A549 (cell line): Measurements from ENCODE around the gene REELD1. TPM values are rescaled to one million over a fixed set of nuclear protein-coding genes. Genes with fewer than 3 reads are reported as not detected.

Source experiments
- ATAC-seq, 2 experiments: fragments of 200-7000 bp in 1 of 2; fragments of >200 bp in 1 of 2; cut with Nextera tagmentation in 1 of 2; cut with Tn5 transposase in 1 of 2; 3 replicates each; pipeline versions ENCODE4 v1.8.0 to v1.9.1; 2018 to 2020; ENCODE audit warnings: mild to moderate bottlenecking in 1 of 2, moderate library complexity in 1 of 2
- CTCF ChIA-PET: fragments of 300-600 bp; sonication (Branson Sonifier 250); formaldehyde crosslinking; extraction: SDS; loops from one replicate; lab custom pipeline; 2021; ENCODE audit warnings: antibody characterized with exemption, inconsistent platforms; lab: Yijun Ruan, JAX
- POLR2A ChIA-PET: fragments of 350-600 bp; formaldehyde crosslinking; extraction: SDS; loops from one replicate; lab custom pipeline; 2021; ENCODE audit warnings: antibody characterized with exemption, inconsistent platforms; lab: Yijun Ruan, JAX
- DNase-seq, 2 experiments: peaks; one replicate each; pipeline versions ENCODE4 v3.0.0 to v3.0.0-alpha.2; 2011 to 2016; ENCODE audit warnings: low read depth in 1 of 2, low spot score in 1 of 2
- FAIRE-seq: peaks from 2 replicates; lab custom pipeline; 2011; peaks lifted over from hg19 to GRCh38; lab: Jason Lieb, UNC
- H3K27ac ChIP-seq, 2 experiments: fragments of >200 bp; sonication (Bioruptor Twin); formaldehyde crosslinking; 3 replicates each; pipeline ENCODE4 v1.5.1; 2016 to 2017
- H3K4me1 ChIP-seq: fragments of >200 bp; sonication (Bioruptor Twin); formaldehyde crosslinking; 3 replicates; pipeline ENCODE4 v1.6.1; 2016
- H3K4me2 ChIP-seq: fragments of >200 bp; sonication (Bioruptor Twin); formaldehyde crosslinking; 3 replicates; pipeline ENCODE4 v1.6.1; 2016
- H3K4me3 ChIP-seq: fragments of >200 bp; sonication (Bioruptor Twin); formaldehyde crosslinking; 3 replicates; pipeline ENCODE4 v1.5.1; 2016
- H3K9me3 ChIP-seq: fragments of >200 bp; sonication (Bioruptor Twin); formaldehyde crosslinking; 3 replicates; pipeline ENCODE4 v1.6.1; 2016
- CBX8 ChIP-seq: fragments of 200-600 bp; sonication (generic); IDR thresholded peaks from 2 replicates; pipeline ENCODE4 v1.6.1; 2016
- CEBPB ChIP-seq, 2 experiments: fragments of >200 bp in 1 of 2; sonication (Bioruptor Twin) in 1 of 2; formaldehyde crosslinking in 1 of 2; IDR thresholded peaks; 2 replicates each; pipeline ENCODE4 v1.6.1; 2012 to 2016
- CHD4 ChIP-seq: fragments of 200-600 bp; sonication (generic); IDR thresholded peaks from 2 replicates; pipeline ENCODE4 v1.6.1; 2016; ENCODE audit warnings: antibody characterized with exemption, mild to moderate bottlenecking, borderline replicate concordance
- EHF ChIP-seq: fragments of 250-450 bp; sonication (Bioruptor Pico); IDR thresholded peaks from 2 replicates; pipeline ENCODE4 v1.5.0; 2020; ENCODE audit warnings: mild to moderate bottlenecking
- EP300 ChIP-seq, 2 experiments: fragments of >200 bp; sonication (Bioruptor Twin); formaldehyde crosslinking; IDR thresholded peaks; 2 replicates in 1 of 2; 3 replicates in 1 of 2; pipeline ENCODE4 v1.6.1; 2016 to 2017
- ESRRA ChIP-seq: fragments of 150-350 bp; IDR thresholded peaks from 2 replicates; pipeline ENCODE4 v1.6.1; 2014; ENCODE audit warnings: mild to moderate bottlenecking, low read length, borderline replicate concordance
- HDAC2 ChIP-seq: fragments of 200-600 bp; sonication (generic); IDR thresholded peaks from 2 replicates; pipeline ENCODE4 v1.6.1; 2016
- HOXB13 ChIP-seq: fragments of 250-450 bp; sonication (Bioruptor Pico); IDR thresholded peaks from 2 replicates; pipeline ENCODE4 v1.5.0; 2020; ENCODE audit warnings: low read depth, mild to moderate bottlenecking, moderate library complexity
- HOXB5 ChIP-seq: fragments of 250-450 bp; sonication (Bioruptor Pico); IDR thresholded peaks from 2 replicates; pipeline ENCODE4 v1.5.0; 2020; ENCODE audit warnings: mild to moderate bottlenecking, moderate library complexity
- KDM1A ChIP-seq: fragments of 200-600 bp; sonication (generic); IDR thresholded peaks from 2 replicates; pipeline ENCODE4 v1.6.1; 2016; ENCODE audit warnings: low read depth, mild to moderate bottlenecking
- MAFK ChIP-seq: fragments of 450-650 bp; IDR thresholded peaks from 2 replicates; pipeline ENCODE4 v1.6.1; 2014; ENCODE audit not compliant: partially characterized antibody
- NFE2L2 ChIP-seq: fragments of 150-350 bp; conservative IDR thresholded peaks from 2 replicates; pipeline ENCODE4 v1.6.1; 2014; ENCODE audit warnings: low read length
- NR3C1 ChIP-seq: fragments of >200 bp; sonication (Bioruptor Twin); formaldehyde crosslinking; IDR thresholded peaks from 3 replicates; pipeline ENCODE4 v1.6.1; 2017
- PHF8 ChIP-seq: fragments of 200-600 bp; sonication (generic); IDR thresholded peaks from 2 replicates; pipeline ENCODE4 v1.6.1; 2016; ENCODE audit warnings: low read depth, mild to moderate bottlenecking, antibody characterized with exemption, moderate library complexity, borderline replicate concordance
- POLR2A ChIP-seq: IDR thresholded peaks from 2 replicates; pipeline ENCODE4 v1.6.1; 2012; ENCODE audit warnings: mild to moderate bottlenecking, low read length
- RNF2 ChIP-seq: fragments of 200-600 bp; sonication (generic); IDR thresholded peaks from 2 replicates; pipeline ENCODE4 v1.6.1; 2016; ENCODE audit warnings: low read depth, mild to moderate bottlenecking, antibody characterized with exemption, moderate library complexity, borderline replicate concordance
- TP53 ChIP-seq: fragments of 250-450 bp; sonication (Bioruptor Pico); IDR thresholded peaks from 2 replicates; pipeline ENCODE4 v1.5.0; 2021; ENCODE audit warnings: mild to moderate bottlenecking, moderate library complexity
- WGBS: methylation state at CpG from one replicate; pipeline ENCODE4 v1.1.6; 2017; ENCODE audit errors: missing lambda C conversion rate; 5-methylcytosine and 5-hydroxymethylcytosine counted together
- polyA minus RNA-seq: library from RNA; depleted of rRNA, polyadenylated mRNA; stranded (reverse); fragments of >200 nt; gene quantifications from 2 replicates; pipeline ENCODE4 v1.2.3, GENCODE V29; 2011; rRNA and poly(A)+ RNA removed
- polyA plus RNA-seq, 4 experiments: library from polyadenylated mRNA; depleted of rRNA in 3 of 4; stranded (reverse); fragments of >200 nt; fragmentation: RNase III in 1 of 4; extraction: RNeasy Plus Mini Kit Qiagen cat#74134 plus additional on column Dnase treatment in 1 of 4; gene quantifications; 2 replicates in 3 of 4; 3 replicates in 1 of 4; pipeline ENCODE4 v1.2.3, GENCODE V29; 2011 to 2017
- TF ChIP-seq, protein P1 (sequence below): fragments of >200 bp; sonication (Bioruptor Twin); formaldehyde crosslinking; IDR thresholded peaks from 2 replicates; pipeline ENCODE4 v1.6.1; 2016
- TF ChIP-seq, protein P2 (sequence below): fragments of 250-450 bp; sonication (Bioruptor Pico); IDR thresholded peaks from 2 replicates; pipeline ENCODE4 v1.5.0; 2020; ENCODE audit warnings: low read depth, mild to moderate bottlenecking, moderate library complexity
- TF ChIP-seq, protein P3 (sequence below): IDR thresholded peaks from 2 replicates; pipeline ENCODE4 v1.6.1; 2012
- TF ChIP-seq, protein P4 (sequence below): IDR thresholded peaks from 2 replicates; pipeline ENCODE4 v1.6.1; 2012; ENCODE audit warnings: low read depth, borderline replicate concordance
- TF ChIP-seq, protein P5 (sequence below): fragments of 450-650 bp; IDR thresholded peaks from 2 replicates; pipeline ENCODE4 v1.6.1; 2014; ENCODE audit warnings: antibody characterized with exemption
- TF ChIP-seq, protein P6 (sequence below): fragments of >200 bp; sonication (Bioruptor Twin); formaldehyde crosslinking; IDR thresholded peaks from 3 replicates; pipeline ENCODE4 v1.5.1; 2016
- TF ChIP-seq, protein P7 (sequence below): fragments of >200 bp; sonication (Bioruptor Twin); formaldehyde crosslinking; IDR thresholded peaks from 3 replicates; pipeline ENCODE4 v1.6.1; 2016
- TF ChIP-seq, protein P8 (sequence below): fragments of 150-350 bp; IDR thresholded peaks from 2 replicates; pipeline ENCODE4 v1.6.1; 2014; ENCODE audit warnings: low read depth, mild to moderate bottlenecking, low read length

Gene REELD1
- polyA plus RNA-seq (2011; rRNA removed) (0.04 and 0.05 TPM in 2 replicates), polyA plus RNA-seq (2017; fragmentation: RNase III; extraction: RNeasy Plus Mini Kit Qiagen cat#74134 plus additional on column Dnase treatment) (not detected in 3 replicates), polyA minus RNA-seq (0.15 TPM in 1 of 2 replicates, not detected in the other)
- polyA plus RNA-seq (2012; cell fraction: cytosol; rRNA removed) = 0.03 TPM in 2 replicates
- polyA plus RNA-seq (2012; cell fraction: nucleus; rRNA removed) = 0.19 and 0.20 TPM in 2 replicates

DNA sequence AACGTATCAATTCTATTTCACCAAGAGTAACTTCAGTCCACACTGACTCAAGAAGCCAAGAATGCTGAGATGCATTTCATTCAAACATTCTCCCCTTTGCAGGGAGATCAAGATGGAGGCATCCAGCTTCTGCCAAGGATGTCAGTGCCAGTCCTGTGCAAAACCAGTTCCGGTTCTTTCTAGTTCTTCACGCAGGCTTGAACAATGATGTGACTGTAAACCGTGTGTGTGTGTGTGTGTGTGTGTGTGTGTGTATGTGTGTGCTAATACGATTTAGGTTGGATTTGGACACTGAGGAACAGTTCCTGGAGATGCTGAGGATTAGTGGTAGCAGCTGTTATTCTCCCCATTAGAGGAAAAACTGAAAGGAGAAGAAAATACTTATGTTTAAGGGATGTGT lies at the start of gene REELD1:
Gene REELD1, plus strand, starts transcription at position 301 of the 400 bp plus-strand sequence. CDS start 2,415 bp downstream, outside the sequence.
- H3K4me2 ChIP-seq = no peak within 1 kb of the TSS
- TF ChIP-seq ESRRA (no peak), KDM1A (no peak), POLR2A (no peak), CHD4 (no peak), PHF8 (no peak)
- TF ChIP-seq, protein P1, sequence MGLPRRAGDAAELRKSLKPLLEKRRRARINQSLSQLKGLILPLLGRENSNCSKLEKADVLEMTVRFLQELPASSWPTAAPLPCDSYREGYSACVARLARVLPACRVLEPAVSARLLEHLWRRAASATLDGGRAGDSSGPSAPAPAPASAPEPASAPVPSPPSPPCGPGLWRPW = no peak
- TF ChIP-seq, protein P2, sequence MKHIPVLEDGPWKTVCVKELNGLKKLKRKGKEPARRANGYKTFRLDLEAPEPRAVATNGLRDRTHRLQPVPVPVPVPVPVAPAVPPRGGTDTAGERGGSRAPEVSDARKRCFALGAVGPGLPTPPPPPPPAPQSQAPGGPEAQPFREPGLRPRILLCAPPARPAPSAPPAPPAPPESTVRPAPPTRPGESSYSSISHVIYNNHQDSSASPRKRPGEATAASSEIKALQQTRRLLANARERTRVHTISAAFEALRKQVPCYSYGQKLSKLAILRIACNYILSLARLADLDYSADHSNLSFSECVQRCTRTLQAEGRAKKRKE (CRISPR knock-in tag) = no peak
- TF ChIP-seq, protein P3, sequence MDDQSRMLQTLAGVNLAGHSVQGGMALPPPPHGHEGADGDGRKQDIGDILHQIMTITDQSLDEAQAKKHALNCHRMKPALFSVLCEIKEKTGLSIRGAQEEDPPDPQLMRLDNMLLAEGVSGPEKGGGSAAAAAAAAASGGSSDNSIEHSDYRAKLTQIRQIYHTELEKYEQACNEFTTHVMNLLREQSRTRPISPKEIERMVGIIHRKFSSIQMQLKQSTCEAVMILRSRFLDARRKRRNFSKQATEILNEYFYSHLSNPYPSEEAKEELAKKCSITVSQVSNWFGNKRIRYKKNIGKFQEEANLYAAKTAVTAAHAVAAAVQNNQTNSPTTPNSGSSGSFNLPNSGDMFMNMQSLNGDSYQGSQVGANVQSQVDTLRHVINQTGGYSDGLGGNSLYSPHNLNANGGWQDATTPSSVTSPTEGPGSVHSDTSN = no peak
- no peaks in the 10 kb centered on the region for H3K9me3 ChIP-seq
- POLR2A ChIA-PET = no interaction called here
- no peak within 1 kb of the TSS for H3K27ac ChIP-seq
- no peak within 1 kb of the TSS for H3K4me3 ChIP-seq
- DNase-seq (no peak), ATAC-seq (no peak), FAIRE-seq (no peak)
- no peaks in the 10 kb centered on the region for H3K4me1 ChIP-seq
- CTCF ChIA-PET = no interaction called here
- 66% methylated on average over 5 of the region's 5 CpGs for WGBS

DNA sequence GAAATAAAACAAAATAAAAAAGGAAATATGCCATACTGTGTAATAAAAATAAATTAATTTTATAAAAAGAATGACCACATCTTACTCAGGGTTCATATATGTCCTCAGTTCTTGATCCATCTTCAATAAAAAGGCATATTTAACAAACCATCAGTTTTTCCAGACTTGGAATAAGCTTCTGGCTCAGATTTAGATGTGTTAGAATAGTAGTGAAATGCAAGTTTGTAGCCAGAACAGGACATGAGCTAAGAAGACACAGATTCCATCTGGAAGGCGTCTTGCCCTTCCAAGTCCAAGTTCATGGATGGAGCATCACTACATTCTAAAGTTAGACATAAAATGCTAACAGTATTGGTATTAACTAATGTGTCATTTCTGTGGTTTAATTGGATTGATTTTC lies 49.1 kb upstream of the REELD1 start:
- ChIA-PET CTCF (no interaction called here), POLR2A (no interaction called here)
- 0 out of 3 replicates have a peak, but pooled peaks cover 3% of the 10 kb centered on the region for H3K9me3 ChIP-seq
- ATAC-seq = no peak
- no peak overlapping the region for H3K4me3 ChIP-seq
- no peak overlapping the region for H3K27ac ChIP-seq
- no peak overlapping the region for H3K4me2 ChIP-seq
- no peak for FAIRE-seq
- TF ChIP-seq, protein P4, sequence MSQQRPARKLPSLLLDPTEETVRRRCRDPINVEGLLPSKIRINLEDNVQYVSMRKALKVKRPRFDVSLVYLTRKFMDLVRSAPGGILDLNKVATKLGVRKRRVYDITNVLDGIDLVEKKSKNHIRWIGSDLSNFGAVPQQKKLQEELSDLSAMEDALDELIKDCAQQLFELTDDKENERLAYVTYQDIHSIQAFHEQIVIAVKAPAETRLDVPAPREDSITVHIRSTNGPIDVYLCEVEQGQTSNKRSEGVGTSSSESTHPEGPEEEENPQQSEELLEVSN = no peak
- no peak for TF ChIP-seq EP300 (IDR thresholded peaks at IDR 0.05)
- TF ChIP-seq, protein P5, sequence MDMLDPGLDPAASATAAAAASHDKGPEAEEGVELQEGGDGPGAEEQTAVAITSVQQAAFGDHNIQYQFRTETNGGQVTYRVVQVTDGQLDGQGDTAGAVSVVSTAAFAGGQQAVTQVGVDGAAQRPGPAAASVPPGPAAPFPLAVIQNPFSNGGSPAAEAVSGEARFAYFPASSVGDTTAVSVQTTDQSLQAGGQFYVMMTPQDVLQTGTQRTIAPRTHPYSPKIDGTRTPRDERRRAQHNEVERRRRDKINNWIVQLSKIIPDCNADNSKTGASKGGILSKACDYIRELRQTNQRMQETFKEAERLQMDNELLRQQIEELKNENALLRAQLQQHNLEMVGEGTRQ = no peak
- no peak for TF ChIP-seq NR3C1
- no peak for TF ChIP-seq CBX8
- no peak for TF ChIP-seq NFE2L2
- TF ChIP-seq HOXB5 (CRISPR knock-in tag) = no peak
- TF ChIP-seq KDM1A = no peak
- TF ChIP-seq CEBPB (IDR thresholded peaks at IDR 0.05) = no peak
- TF ChIP-seq POLR2A = no peak
- TF ChIP-seq EHF (CRISPR knock-in tag) = no peak
- no peak for TF ChIP-seq MAFK
- TF ChIP-seq RNF2 = no peak
- no peak for TF ChIP-seq TP53 (CRISPR knock-in tag)
- TF ChIP-seq, protein P6, sequence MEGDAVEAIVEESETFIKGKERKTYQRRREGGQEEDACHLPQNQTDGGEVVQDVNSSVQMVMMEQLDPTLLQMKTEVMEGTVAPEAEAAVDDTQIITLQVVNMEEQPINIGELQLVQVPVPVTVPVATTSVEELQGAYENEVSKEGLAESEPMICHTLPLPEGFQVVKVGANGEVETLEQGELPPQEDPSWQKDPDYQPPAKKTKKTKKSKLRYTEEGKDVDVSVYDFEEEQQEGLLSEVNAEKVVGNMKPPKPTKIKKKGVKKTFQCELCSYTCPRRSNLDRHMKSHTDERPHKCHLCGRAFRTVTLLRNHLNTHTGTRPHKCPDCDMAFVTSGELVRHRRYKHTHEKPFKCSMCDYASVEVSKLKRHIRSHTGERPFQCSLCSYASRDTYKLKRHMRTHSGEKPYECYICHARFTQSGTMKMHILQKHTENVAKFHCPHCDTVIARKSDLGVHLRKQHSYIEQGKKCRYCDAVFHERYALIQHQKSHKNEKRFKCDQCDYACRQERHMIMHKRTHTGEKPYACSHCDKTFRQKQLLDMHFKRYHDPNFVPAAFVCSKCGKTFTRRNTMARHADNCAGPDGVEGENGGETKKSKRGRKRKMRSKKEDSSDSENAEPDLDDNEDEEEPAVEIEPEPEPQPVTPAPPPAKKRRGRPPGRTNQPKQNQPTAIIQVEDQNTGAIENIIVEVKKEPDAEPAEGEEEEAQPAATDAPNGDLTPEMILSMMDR = no peak
- no peak for TF ChIP-seq HOXB13
- TF ChIP-seq, protein P7, sequence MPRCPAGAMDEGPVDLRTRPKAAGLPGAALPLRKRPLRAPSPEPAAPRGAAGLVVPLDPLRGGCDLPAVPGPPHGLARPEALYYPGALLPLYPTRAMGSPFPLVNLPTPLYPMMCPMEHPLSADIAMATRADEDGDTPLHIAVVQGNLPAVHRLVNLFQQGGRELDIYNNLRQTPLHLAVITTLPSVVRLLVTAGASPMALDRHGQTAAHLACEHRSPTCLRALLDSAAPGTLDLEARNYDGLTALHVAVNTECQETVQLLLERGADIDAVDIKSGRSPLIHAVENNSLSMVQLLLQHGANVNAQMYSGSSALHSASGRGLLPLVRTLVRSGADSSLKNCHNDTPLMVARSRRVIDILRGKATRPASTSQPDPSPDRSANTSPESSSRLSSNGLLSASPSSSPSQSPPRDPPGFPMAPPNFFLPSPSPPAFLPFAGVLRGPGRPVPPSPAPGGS = no peak
- TF ChIP-seq, protein P8, sequence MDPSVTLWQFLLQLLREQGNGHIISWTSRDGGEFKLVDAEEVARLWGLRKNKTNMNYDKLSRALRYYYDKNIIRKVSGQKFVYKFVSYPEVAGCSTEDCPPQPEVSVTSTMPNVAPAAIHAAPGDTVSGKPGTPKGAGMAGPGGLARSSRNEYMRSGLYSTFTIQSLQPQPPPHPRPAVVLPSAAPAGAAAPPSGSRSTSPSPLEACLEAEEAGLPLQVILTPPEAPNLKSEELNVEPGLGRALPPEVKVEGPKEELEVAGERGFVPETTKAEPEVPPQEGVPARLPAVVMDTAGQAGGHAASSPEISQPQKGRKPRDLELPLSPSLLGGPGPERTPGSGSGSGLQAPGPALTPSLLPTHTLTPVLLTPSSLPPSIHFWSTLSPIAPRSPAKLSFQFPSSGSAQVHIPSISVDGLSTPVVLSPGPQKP = no peak
- TF ChIP-seq, protein P3 = no peak
- no peak for TF ChIP-seq HDAC2
- DNase-seq = no peak
- H3K4me1 ChIP-seq = no peaks in the 10 kb centered on the region
- WGBS = 6% methylated on average over 1 of the region's 1 CpG
